Germinal center (tissue), 1 donor: ENCODE measurements around the gene SLC1A2.

ENCODE experiments used
- DNase-seq: peaks from one replicate; pipeline ENCODE4 v3.0.0; 2012; ENCODE audit warnings: mixed read lengths, low spot score

The SLC1A2 gene

DNA sequence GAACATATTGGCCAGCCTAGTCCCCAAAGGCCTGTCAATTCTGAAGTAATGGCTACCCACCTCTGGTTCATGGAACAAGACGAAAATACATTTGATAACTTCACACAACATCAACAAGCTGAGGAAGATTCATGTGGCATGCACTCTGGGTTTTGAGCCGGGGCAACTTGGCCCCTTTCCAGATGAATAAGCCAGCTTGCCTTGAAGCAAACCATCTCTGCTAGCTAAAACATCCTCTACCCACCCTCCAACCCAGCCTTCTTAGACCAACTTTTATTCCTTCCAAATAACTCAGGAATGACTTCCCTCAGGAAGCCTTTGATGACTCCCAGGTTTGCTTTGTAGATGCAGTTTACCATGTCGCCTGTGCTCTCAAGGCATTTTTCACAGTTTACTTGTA lies 94.4 kb downstream of the SLC1A2 start:
- DNase-seq: no peak

DNA sequence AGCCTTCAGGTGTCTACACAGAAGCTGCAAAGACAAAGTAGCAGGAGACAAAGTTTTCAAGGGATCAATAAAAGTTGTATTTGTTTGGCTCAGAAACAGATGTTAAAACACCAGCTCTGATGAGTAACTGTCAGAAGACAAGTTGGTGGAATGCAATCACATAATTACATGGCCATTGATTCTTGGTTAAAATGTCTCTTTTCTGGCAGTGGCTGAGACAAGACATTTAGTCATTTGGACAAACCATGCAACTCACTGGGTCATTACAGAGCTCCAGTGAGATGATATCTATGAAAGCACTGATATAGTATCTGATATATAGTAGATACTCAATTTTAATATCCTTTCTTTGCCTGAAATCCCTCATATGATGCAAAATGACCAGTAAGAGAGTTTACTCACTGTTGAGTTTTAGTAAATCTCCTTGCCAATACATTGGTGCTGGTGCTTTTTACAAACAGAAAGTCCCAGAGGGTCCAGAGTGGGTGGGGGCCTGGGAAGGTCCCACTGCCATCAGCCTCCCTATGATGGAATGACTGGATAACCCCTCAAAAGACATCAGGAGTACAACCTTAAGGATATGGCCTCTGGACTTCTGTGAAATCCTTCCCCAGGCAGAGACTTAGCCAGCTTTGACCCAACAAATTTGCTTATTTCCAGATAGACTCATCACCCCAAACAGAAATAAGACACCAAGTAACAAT lies 95.0 kb downstream of the SLC1A2 start:
- no peak for DNase-seq

DNA sequence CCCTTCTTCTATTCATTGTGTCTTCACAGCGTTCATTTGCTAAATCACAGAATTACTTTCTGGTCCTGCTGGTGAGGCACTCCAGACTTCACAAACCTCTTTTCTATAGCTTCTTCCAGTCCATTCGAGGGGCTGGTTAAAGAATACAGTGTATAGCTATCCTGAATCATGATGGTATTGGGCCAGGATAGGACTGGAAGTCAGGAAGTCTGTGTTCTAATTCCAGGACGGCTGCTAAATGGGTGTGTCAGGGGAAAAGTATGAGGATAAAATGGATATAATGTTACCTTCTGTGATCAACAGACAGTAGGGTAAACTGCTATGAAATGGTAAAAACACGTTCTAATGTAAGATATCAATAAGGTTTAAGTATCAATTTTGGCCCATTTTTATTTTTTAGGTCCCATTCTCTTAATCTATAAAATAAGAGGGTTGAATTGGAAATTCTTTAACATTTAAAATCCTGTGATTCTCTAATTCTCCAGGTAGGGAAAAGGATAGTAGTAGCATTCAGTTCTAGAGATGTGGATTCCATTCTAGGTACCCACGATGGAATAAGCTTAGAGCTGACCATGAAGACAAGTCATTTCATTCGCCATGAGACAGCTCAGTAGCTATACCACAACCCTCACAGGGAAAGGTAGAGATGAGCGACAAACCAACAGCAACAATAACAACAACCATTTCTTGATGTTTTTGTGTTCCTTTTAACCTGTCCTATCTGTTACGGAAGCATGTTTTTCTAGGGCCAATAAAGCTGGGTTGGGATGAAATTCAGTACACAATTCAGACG lies 96.1 kb downstream of the SLC1A2 start:
- DNase-seq: no peak

DNA sequence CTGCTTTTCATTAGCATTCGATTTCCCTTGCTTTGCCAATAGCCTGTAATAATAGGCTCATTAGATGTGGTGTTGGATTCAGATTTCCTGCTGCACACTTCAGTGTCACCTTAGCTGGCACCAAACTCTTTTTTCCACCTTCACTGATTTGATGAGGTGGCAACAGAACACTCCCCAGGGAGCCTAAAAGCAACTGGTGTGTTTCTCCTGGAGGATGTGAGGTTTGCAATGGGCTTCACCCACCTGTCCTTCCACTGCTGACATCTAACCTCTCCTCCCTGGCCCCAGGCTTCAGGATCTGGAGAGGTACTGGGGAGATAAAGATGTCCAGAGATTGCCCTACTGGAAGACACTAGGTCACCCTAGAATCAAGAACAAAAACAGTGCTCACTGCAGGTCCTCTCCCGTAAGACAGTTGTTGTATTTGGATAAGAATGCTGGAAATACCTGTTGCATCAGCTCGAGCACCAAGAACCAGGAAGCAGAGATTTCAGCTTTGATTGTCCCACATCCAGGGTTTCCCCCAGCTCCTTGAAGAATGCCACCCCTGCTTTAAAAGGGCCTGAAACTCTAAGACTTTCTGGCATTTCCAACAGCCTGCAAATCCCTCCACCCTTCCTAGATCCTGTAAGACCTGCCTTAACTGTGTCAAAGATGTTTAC lies 96.9 kb downstream of the SLC1A2 start:
- DNase-seq: no peak

DNA sequence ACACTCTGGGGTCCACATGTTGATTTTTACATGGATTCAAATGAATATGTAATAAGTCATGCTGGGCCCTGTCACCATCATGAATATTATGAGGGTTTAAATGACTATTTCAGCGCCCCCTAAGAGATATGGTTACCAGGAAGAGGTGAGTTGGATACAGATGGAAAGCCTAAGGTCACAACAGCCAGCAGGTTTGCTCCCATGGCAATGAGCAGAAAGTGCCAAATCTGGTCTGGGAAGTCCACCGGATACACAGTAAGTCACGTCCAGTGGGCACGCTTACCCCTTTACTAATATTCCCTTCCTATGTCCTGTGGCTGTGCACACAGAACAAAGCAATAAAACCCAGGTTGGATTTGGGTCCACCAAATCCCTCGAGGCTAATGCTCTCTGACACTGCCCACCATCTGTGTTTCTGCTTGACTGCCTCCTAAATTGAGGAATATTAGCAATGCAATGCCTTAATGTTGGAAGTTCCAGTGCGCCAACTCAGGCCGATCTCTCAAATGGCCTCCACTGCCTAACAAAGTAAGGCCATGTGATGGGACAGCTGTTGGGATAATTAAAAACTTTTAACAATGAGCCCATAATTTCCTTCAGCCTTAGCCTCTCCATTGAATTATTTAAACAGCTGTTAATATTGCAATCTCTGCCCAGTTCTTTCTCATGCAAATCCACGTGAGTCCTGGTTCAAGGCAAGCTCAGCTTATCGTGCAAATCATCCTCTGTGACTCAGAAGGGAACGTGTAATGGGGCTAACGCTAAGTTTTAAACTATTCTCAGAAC lies 97.6 kb downstream of the SLC1A2 start:
- DNase-seq: no peak

DNA sequence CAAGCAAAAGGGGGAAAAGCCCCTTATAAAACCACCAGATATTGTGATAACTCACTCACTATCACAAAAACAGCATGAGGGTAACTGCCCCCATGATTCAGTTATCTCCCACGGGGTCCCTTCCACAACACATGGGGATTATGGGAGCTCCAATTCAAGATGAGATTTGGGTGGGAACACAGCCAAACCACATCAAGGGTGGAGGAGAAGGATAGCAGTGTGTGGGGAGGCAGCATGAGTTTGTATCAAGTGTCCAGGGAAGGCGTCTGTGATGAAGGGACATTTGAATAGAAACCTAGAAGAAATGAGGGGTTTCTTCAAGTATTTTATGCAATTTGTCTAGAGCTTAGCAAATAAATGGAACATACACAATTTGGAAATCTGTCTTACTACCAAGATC lies 98.2 kb downstream of the SLC1A2 start:
- no peak for DNase-seq

DNA sequence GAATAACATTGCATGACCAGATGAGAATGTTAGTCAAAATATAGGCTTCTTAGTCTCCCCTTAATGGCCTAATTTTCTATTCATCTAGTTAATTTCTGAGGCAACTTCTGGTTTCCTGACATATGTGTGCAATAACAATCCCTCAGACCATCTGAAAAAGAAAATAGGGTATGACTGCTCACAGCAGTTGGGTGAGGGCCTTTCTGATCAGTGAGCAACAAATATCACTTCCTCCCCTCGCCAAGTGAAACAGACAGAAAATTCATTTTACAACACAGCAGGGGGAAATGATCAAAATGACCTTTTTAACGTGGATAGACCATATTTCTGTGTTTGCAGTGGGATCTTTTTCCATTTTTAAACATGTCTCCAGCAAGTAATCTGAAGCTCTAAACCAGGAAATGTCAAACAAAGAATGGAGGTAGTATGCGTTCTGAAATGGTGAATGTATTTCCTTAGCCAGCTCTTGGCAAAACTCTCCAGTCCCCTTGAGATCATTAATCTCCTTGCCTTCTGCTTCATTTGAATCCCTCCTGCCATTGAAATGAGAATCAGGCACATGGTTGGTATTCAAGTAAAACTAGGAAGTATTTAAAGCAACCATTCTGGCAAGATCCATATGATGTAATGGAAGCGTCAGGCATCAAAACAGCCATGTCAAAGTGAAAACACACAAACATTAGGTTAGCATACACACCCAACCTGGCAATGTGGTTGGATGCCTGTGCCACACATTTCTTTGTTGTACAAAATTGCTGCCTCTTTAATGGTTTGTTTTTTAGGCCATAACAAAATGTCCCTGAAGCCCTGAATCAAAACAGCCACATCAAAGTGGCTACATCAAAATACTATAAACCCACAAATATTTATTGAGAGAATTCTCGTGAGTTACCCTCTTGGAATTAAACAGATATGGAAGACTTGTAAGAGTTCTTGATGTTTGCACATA lies 100.1 kb downstream of the SLC1A2 start:
- no peak for DNase-seq

DNA sequence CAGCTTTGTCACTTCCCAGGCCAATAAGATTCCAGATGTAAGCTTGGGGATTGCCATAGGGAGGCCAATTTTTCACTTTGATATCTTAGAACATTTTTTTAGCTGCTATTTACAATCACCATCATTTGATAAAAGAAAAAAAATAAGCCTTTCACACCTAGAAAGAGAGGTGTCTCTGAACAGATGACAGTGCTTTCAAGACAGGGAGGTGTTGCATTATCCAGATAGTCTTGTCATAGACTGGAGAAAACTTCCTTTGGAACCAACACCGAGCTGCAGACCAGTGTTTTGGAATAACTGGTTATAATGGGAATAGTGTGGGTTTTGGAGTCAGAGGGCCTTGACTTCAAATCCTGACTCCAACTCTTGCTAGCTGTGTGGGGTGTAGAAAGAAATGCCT lies 101.0 kb downstream of the SLC1A2 start:
- DNase-seq: no peak

DNA sequence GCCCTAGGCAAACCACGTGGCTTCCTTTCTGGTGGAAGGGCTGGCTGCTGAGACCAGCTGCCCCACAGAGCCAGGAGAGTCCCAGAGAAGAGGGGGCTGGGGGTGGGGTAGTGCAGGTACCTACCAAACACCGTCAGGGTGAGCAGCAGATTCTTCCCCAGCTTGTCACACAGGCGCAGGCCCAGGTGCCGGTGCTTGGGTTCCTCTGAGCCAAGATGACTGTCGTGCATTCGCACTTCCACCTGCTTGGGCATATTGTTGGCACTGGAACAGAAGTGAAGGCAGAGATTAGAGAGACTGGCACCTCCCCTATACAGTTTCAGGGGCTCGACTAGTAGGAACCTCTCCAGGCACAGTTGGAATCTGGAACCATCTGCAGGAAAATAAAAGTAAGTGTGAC lies 102.1 kb downstream of the SLC1A2 start:
- no peak for DNase-seq

DNA sequence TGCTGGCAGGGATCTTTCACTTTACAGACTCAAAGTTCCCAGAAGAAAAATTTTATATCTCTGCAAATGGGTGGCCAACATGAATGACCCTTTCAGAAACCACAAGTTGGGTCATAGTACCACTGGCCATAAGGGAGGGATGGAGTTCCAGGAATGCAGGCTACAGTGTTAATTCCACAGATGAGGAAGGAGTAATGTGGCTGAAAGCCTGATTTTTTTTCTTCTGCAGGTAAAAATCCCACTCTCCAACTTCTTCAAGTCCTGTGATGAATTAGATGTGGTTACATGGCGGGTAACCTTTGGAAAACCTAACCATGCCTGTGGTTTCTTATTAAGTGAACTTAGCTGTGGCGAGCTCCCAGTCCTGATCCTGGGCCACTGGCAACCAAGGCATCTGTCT lies 103.2 kb downstream of the SLC1A2 start:
- DNase-seq: no peak

DNA sequence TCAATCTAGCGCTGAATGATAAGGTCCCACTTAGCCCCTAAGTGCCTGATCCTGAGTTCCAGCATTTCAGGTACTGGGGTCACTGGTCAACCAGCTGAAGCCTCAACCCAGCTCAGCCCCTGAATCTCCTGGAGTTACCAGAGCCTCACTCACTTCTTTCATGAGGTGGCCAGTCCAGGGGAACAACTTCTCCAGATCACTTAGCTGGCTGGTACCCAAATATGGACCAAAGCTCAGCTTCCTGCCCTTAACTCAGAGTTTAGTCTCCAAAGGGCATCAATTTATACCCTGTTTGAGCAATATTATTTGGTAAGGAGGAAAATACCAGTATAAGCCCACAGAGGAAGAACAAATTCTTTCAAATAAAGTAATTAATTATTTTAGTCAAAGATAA lies 105.6 kb downstream of the SLC1A2 start:
- peak; percentile 15 for DNase-seq

DNA sequence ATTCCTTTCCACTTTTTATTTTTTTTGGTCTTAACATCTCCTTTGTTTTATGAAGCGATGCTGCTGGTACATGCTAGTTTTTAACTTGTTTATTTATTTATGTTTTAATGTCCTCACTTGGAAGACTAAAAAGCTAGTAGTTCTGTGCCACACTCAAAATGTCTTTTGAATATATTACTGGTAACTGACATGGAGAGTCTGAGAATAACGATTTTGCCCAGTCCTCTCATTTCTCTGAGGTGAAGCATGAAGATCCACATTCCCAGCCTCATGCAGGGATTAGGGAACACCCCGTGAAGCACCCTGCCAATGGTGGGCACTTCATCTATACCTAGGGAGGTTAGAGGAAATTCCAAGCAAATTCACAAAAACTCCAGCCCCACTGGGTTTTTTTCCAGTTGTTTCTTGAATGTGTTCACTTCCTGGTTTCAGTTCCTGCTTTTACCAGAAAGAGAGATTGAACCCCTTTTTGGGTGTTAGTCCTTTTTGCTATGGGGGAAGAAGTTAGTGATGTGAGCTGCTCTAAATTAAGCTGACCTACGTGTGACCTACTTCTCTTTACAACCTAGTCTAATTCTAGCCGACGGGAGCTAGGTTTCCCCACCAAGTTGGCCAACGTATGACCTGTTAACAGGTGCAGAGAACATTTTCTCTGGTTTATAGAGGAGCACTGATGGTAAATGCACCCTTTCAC lies 106.1 kb downstream of the SLC1A2 start:
- peak; percentile 77 for DNase-seq

DNA sequence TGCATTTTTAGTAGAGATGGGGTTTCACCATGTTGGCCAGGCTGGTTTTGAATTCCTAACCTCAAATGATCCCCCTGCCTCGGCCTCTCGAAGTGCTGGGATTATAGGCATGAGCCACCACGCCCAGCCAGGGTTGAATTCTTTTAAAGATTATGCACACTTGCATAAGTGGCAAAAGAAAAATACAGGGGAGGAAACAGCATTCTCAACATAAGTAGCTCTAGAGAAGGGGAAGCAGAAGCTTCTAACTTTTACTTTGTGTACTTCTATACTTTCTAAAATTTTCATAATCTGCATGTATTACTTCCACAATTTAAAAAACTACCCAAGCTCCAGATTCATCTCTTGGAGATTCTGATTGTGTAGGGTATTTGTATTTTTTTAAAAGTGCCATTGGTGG lies 108.0 kb downstream of the SLC1A2 start:
- DNase-seq: no peak

DNA sequence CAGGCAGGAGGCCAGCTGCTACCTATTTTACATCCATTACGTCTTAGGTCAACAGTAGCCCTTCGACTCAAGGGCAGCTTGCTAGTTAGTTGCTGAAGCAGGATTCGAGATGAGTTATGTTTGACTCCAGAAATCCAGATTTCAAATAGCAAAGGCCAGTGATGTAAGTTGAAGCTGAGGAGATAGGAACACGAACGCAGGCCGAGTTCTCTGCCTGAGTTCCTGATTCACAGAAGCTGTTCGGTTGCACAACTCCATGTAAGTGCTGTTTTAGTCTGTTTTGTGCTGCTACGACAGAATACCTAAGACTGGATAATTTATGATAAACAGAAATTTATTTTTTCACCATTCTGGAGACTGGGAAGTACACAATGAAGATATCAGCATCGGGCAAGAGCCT lies 111.2 kb downstream of the SLC1A2 start:
- no peak for DNase-seq

DNA sequence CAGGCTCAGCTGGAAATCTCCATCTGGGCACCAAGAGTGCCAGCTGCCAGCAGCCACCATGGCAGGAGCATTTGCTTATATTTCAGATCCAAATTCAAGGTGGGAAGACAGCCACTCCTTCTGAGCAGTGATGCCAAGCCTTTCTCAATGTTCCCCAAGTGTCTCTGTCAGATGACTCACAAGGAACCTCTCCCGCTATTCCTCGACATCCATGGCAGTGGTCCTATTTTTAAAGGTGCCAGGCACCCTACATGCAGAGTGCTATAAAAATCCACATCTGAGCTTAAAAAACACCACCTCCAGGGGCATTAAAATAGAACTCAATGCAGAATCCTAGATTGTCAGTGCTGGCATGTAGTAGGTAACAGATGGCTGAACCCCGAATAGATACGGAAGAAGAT lies 112.1 kb downstream of the SLC1A2 start:
- DNase-seq: no peak

DNA sequence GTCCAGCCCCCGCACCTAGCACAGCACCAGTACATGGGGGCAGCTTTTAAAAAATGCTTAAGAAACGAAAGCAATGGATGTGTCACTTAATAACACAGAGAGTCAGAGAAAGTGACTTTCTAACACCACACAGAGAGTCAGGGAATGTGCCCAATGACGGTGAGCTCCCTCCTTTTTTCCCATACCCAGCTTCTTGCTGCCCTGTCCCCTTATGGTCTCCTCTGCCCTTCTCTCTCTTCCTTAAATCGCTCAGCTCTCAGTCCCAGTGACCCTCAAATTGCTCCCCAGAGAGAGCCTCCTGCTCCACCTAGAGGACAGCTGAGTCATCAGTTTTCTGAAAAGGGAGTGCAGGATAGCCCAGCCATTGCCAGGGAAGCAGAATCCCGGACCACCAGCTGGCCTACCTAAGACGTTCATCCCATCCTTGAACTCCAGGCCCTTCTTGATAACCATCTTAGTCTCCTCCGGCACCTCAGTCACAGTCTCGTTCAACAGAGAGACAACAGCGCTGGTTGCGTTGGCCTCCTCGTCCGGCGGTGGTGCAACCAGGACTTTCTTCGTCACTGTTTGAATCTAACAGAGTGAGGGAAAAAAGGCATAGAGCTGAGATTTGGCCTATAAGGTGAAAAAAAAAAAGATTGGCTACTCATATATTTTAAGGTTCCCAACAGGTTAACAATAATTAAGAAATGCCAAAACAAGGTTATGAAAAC lies 113.5 kb downstream of the SLC1A2 start:
- peak; percentile 54 for DNase-seq

DNA sequence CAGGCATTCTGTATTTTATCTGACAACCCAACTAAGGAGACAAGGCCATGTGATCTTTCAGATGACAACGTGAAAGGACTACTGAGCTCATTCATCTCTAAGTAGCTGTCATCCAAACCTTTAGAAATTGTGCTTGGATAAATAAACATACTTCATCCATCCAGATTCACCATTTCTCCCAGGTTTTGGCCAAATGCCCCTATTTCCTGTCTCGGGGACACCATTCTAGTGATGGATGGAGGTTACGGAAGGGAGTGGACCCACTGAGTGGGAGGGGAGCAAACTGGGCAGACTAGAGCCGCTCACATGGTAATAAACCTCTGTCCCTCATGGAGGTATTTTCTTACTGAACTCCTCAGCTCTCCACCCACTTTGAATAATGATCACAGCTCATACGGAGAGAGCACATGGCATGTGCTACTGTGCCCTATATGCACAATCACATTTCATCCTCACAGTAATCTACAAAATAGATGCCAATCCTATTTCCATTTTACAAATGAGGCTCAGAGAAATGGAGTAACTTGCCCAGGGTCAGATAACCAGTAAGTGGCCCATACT lies 114.4 kb downstream of the SLC1A2 start:
- DNase-seq: no peak

DNA sequence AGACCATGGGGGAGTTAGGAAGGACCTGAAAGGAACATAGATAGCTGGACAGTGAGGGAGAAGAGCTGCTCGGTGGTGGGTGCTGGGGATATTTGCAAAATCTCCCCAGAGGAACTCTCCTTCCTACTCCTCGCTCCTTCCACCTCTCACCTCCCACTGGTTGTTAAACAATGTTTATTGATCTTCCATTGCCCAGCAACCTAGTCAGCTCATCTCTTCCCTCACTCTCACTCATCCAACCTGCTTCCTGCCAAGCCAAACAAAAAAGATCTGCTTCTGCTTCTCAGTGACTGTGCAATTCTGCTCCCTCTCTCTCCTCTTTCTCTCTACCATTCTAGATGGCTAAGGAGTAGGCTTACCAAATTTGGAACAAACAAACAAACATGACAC lies 115.0 kb downstream of the SLC1A2 start:
- DNase-seq: no peak

DNA sequence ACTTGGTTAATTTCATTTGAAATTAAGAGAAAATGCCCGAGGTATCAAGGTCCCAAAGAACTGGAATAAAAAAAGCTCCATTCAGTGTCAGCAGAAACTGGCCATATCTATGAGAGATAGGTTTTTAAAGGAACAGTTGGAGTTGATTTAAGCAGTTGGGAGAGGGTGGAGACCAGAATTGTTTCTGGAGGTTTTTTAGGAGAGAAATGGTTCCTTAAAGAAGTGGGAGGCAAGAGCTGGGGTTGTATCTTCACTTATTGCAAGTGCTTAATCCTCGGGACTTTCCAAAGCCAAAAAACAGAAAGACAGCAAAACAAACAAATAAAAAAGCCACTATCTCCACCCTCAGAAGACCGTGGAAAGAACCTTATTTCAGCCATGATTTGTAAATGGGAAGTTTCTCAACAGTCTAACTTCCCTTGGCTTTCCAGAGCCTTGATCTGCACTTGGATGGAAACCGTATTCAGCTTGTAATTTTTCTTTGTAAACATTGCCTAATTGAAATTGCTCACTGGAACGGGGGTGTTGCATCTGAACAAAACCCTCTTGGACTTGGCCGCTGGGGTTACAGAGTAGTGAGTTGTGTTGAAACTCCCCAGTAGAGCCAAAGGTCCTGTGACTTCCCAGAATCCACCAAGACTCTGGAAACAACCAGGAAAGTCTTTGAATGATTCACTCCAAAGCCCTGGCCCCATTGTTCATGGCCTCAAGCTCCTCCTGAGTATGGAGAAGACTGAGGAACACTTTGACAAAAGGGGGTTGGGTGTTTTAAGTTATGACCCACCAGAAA lies 115.6 kb downstream of the SLC1A2 start:
- DNase-seq: no peak
